HG03045 (cell line): ENCODE measurements around the gene DNAH7.
"Not testable (repeated sequence)": the region's sequence is repeated elsewhere in the genome, so short reads cannot be mapped to it uniquely, and the experiment has no call there.

Experiments
- ATAC-seq: cut with Tn5 transposase; IDR thresholded peaks from one replicate; pipeline ENCODE4 v1.9.1; 2021; ENCODE audit warnings: mild to moderate bottlenecking, moderate library complexity; ENCODE audit not compliant: unreplicated experiment

The DNAH7 gene

DNA sequence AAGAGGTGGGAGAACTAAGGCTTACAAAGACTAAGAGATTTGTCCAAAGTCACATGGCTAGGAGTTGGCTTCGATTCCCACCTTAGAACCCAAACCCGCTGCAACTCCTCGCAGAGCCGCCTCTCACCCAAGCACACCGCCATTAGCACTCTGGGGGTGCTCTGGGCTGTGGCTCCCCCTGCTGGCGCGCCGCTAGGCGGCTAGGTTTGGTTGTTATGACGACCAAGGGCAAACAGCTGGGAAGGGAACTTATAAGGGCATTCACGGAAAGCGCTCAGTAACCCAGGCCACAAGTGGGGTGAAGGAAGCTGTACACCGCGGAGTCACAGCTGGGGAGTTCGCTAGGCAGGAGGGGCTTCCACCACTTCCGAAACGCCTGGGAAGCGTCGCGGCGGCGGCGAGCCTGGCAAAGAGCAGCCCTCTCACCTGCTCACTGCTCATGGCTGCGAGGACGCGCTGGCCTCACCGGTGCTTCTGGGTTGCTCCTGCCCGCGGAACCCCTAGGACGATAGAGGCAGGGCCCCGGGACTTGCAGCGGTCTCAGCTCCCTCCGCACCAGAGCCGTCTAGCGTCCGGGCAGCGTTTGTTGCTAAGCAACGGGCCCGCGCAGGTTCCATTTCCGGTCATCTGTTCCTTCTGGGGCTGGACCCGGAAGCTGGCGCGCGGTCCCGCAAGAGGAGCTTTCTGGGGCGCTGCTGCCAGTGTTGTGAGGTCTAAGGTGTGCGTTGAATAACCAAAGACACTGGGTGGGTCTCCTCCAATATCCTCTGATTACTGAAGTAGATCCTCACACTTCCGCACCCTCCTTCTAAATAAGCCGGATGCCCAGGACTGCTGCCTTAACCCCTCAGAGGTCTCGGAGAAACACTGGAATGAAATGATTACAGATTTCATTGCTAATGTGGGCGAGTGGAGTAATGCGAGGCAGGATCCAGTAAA is at the start of gene DNAH7:
DNAH7 (minus strand) TSS at position 567 of the 939 bp plus-strand sequence; CDS start at position 441, 126 bp downstream.
- ATAC-seq: peak; percentile 100

GRCh38 chr2:196117214-196117705 is 48.6 kb upstream of the DNAH7 start:
- ATAC-seq: no peak

DNA sequence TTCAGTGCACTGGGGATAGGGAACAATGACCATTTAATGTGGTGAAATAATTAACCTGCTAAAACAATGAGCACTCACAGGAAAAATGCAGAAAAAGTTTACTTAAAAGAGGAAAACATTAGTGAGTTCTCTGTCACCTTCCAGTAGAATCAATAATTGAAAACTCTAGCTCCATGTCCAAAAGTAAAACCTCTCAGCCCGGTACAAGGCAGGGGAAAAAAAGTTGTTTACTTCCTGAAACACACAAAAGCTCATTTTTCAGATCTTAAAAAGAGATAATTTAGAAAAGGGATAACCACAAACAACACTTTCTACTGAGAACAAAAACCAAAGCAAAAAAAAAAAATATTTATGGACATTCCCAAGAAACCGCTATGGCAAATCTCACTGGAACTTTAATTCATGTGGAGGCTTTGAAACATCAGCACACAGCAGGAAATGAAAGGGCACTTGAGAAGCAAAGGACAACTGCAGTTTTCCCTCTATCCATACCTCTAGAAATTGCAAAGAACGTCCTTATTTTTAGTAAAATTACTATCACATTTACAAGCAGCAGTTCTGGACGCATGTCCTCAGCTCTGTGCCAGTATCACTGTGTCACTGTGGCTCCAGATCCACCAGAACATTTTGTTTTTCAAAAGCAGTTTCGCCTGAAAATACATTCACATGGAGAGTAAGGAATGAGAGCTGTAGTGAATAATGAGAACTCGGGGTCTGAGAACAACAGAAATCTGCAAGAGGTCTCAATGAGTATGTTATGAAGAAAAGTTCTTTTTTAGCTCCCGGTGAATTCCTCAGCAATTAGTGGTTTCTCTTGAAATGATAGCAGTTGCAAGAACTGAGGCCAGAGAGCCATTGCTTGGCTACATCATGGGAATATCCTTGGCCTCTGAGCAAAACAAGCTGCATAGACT is 44.7 kb upstream of the DNAH7 start:
- no peak for ATAC-seq

- ATAC-seq: no peak
These were observed 43.9 kb upstream of the DNAH7 start for GRCh38 chr2:196112418-196113034.

- no peak for ATAC-seq
These were observed 40.0 kb upstream of the DNAH7 start for GRCh38 chr2:196108604-196109003.

- ATAC-seq: no peak
These were observed 37.3 kb upstream of the DNAH7 start for GRCh38 chr2:196105951-196106350.

GRCh38 chr2:196104066-196104465 is 35.4 kb upstream of the DNAH7 start:
- ATAC-seq: no peak

GRCh38 chr2:196103626-196104025 is 35.0 kb upstream of the DNAH7 start:
- ATAC-seq: no peak

DNA sequence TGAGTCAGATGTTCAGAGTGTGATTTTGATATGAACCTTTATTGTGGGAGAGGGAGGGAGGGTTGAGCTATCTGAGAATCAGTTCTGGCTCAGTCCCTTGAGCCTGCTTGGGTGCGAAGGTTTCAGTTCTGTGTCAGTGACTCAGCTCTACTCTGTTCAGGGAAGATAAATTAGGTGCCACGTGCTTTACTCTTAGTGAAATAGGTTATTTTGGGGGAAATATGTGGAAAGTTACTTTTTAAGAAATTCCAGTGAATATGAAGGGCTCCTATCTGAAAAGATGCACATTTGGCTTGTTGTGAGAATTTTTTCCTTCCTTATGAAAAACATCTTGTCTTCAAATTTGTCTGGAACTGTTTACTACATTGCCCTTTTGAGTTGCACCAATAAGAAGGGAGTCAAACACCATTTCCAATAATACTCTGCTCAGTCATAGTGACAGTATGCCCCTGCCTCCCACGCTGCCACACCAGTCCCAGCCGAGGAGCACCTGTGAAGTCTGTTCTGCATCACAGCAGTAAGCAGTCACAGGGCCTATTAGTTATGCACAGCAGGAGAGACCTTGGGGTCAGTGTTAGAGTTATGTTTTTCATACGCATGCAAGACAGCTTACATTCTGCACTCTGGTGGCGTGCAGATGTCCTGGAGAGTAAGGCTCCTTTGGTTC is 32.8 kb upstream of the DNAH7 start:
- peak; percentile 99 for ATAC-seq

- ATAC-seq: no peak
These were observed 31.3 kb upstream of the DNAH7 start for GRCh38 chr2:196099916-196100315.

- ATAC-seq: no peak
These were observed 29.4 kb upstream of the DNAH7 start for GRCh38 chr2:196097864-196098660.

- ATAC-seq: no peak
These were observed 28.5 kb upstream of the DNAH7 start for GRCh38 chr2:196096982-196097745.

DNA sequence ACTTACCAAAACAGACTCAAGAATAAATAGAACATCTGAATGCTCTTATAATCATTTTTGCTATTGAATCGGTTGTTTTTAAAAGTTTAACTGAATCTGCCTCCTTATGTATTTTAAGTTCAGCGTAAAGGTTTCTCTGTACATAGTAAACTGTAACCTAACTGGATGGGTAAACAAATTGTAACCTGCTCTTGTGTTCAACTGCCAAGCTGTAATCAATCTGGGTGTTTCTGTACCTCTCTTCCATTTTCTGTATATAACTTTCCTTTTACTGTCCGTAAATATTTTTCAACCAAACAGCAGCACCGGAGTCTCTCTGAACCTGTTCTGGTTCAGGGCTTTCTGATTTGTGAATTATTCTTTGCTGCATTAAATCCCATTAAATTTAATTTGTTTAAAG is 27.6 kb upstream of the DNAH7 start:
- ATAC-seq: no peak

DNA sequence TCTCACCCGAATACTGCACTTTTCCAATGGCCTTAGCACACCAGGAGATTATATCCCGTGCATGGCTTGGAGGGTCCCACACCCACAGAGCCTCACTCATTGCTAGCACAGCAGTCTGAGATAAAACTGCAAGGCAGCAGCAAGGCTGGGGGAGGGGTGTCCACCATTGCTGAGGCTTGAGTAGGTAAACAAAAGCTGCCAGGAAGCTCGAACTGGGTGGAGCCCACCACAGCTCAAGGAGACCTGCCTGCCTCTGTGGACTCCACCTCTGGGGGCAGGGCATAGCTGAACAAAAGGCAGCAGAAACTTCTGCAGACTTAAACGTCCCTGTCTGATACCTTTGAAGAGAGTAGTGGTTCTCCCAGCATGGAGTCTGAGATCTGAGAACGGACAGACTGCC is 20.8 kb upstream of the DNAH7 start:
- not testable (repeated sequence) for ATAC-seq

DNA sequence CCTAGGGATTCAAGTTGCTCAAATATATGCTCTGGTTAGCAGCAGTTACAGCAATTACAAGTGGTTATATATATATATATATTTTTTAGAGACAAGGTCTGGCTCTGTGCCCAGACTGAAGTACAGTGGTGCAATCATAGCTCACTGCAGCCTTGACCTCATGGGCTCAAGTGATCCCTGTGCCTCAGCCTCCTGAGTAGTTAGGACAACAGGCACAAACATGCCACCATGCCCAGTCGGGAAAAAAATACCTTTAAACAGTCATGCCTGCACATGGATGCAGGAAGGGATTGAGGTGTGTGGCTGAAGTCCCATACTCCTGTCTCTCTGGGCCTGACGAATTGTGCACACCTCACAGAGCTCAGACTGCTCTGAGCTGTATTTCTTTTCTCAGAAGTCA is 19.6 kb upstream of the DNAH7 start:
- ATAC-seq: no peak

GRCh38 chr2:196086517-196087368 is 18.1 kb upstream of the DNAH7 start:
- no peak for ATAC-seq

- ATAC-seq: no peak
These were observed 15.0 kb upstream of the DNAH7 start for GRCh38 chr2:196083601-196084000.

GRCh38 chr2:196080526-196080925 is 11.9 kb upstream of the DNAH7 start:
- ATAC-seq: peak; percentile 45
